ENCODE measurements around the gene PSME1. TPM values are rescaled to one million over a fixed set of nuclear protein-coding genes. Genes with fewer than 3 reads are reported as not detected.

The PSME1 gene
- total and polyA plus RNA-seq, 2 of the 13 experiments (the other 11 are each of a cell fraction or from before 2014, with no cell fraction given) = 159 to 608 TPM

DNA sequence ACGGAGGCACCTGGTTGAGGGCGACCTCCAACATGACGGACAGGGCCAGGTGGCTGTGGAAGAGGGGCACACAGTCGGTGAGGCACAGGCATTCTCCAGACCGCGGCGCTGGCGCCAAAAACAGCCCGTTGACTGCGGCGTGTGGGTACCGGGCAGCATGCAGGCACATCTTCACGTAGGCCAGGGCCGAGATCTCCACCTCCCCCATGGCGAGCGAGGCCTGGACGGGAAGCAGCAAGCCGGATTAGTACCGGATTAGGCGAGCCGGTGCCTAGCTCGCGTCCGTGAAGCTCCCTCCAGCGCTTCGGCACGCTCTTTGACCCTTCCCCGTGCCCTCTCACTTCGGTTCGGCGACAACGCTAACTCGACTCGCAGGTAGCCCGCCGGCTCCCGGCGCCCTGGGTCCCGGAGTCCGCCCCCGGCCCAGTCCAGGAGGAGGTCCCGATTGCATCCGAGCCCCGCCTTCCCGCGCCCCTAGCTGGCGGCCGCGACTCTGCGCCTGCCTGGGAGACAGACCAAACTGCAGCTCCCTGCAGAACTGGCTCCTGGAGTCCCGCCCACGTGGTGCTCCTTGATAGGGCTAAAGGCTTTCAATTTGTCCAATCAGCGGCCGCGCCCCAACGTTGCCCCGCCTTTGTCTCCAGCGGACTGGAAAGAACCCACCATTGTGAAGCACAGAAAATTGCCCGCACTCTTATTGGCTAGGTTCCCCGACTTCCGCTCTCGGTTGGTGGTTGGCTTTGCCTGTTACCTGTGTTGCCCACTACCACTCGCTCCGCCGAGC lies 5.3 kb downstream of the PSME1 start, which contains the start of gene EMC9 (continued):
- peak; percentile 24; the same call in 1 of the 2 replicates for TF ChIP-seq FOSL2 (CRISPR knock-in tag; IDR thresholded peaks at IDR 0.05)
- TF ChIP-seq ZNF20 (CRISPR knock-in tag; IDR thresholded peaks at IDR 0.05) = no peak; the same call in 1 of the 2 replicates
- TF ChIP-seq ARID2 (CRISPR knock-in tag; IDR thresholded peaks at IDR 0.05; ENCODE audit: borderline replicate concordance) = peak; percentile 99
- TF ChIP-seq GPBP1L1 (CRISPR knock-in tag; IDR thresholded peaks at IDR 0.05) = no peak
- peak; percentile 89 for TF ChIP-seq IRF2 (CRISPR knock-in tag; IDR thresholded peaks at IDR 0.05)
- peak; percentile 97 for TF ChIP-seq REXO4 (CRISPR knock-in tag; IDR thresholded peaks at IDR 0.05; ENCODE audit: borderline replicate concordance)
- TF ChIP-seq KLF16 (CRISPR knock-in tag; IDR thresholded peaks at IDR 0.05) = peak in 1 of 2 experiments; percentile 98; a peak in 2 of 4 replicates
- peak; percentile 95; the same call in 1 of the 2 replicates for TF ChIP-seq ZNF839 (CRISPR knock-in tag; IDR thresholded peaks at IDR 0.05; ENCODE audit: borderline replicate concordance)
- no peak for TF ChIP-seq SCMH1 (CRISPR knock-in tag; IDR thresholded peaks at IDR 0.05; ENCODE audit: borderline replicate concordance)
- TF ChIP-seq, protein P1, sequence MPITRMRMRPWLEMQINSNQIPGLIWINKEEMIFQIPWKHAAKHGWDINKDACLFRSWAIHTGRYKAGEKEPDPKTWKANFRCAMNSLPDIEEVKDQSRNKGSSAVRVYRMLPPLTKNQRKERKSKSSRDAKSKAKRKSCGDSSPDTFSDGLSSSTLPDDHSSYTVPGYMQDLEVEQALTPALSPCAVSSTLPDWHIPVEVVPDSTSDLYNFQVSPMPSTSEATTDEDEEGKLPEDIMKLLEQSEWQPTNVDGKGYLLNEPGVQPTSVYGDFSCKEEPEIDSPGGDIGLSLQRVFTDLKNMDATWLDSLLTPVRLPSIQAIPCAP (CRISPR knock-in tag; IDR thresholded peaks at IDR 0.05; ENCODE audit: low read depth) = no peak; the same call in 1 of the 2 replicates
- TF ChIP-seq ZNF724P (CRISPR knock-in tag; IDR thresholded peaks at IDR 0.05; ENCODE audit: borderline replicate concordance) = peak; percentile 95
- TF ChIP-seq CEBPB (IDR thresholded peaks at IDR 0.05; ENCODE audit: borderline replicate concordance, low read depth, low read length) = peak; percentile 65
- 0 out of 2 replicates have a peak, but pooled peaks have one; percentile 29 for TF ChIP-seq MTF1 (CRISPR knock-in tag; IDR thresholded peaks at IDR 0.05)
- TF ChIP-seq, protein P2, sequence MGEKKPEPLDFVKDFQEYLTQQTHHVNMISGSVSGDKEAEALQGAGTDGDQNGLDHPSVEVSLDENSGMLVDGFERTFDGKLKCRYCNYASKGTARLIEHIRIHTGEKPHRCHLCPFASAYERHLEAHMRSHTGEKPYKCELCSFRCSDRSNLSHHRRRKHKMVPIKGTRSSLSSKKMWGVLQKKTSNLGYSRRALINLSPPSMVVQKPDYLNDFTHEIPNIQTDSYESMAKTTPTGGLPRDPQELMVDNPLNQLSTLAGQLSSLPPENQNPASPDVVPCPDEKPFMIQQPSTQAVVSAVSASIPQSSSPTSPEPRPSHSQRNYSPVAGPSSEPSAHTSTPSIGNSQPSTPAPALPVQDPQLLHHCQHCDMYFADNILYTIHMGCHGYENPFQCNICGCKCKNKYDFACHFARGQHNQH (CRISPR knock-in tag; IDR thresholded peaks at IDR 0.05) = peak; percentile 97
- peak; percentile 94 for TF ChIP-seq POLR2AphosphoS5 (IDR thresholded peaks at IDR 0.05; ENCODE audit: low read depth, low read length)
- TF ChIP-seq ZBTB2 (CRISPR knock-in tag; IDR thresholded peaks at IDR 0.05; ENCODE audit: low read depth) = no peak
- peak; percentile 91 for TF ChIP-seq ZNF883 (CRISPR knock-in tag; IDR thresholded peaks at IDR 0.05; ENCODE audit: not compliant biosample characterization)
- peak; percentile 84 for TF ChIP-seq RELA (CRISPR knock-in tag; IDR thresholded peaks at IDR 0.05)
- TF ChIP-seq, protein P3, sequence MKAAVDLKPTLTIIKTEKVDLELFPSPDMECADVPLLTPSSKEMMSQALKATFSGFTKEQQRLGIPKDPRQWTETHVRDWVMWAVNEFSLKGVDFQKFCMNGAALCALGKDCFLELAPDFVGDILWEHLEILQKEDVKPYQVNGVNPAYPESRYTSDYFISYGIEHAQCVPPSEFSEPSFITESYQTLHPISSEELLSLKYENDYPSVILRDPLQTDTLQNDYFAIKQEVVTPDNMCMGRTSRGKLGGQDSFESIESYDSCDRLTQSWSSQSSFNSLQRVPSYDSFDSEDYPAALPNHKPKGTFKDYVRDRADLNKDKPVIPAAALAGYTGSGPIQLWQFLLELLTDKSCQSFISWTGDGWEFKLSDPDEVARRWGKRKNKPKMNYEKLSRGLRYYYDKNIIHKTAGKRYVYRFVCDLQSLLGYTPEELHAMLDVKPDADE (CRISPR knock-in tag; IDR thresholded peaks at IDR 0.05) = peak; percentile 56; the same call in 1 of the 2 replicates
- peak; percentile 79; the same call in 1 of the 2 replicates for TF ChIP-seq DPF2 (CRISPR knock-in tag; IDR thresholded peaks at IDR 0.05; ENCODE audit: borderline replicate concordance, low read depth)
- TF ChIP-seq HBP1 (CRISPR knock-in tag; IDR thresholded peaks at IDR 0.05; ENCODE audit: low read depth) = no peak; the same call in none of the 2 replicates

Measured in HepG2 (cell line).